Loucy (cell line): ENCODE results near the gene GPR15LG.
A peak's percentile ranks its signal among the peaks of the same experiment; 100 is the strongest.

Source experiments
- H2AFZ ChIP-seq: fragments of 200-600 bp; sonication (generic); 2 replicates; pipeline ENCODE4 v1.6.0; 2016; ENCODE audit warnings: antibody characterized with exemption, mild to moderate bottlenecking, low read length, moderate library complexity
- H3F3A ChIP-seq: fragments of 200-600 bp; 2 replicates; pipeline ENCODE4 v1.6.0; 2016; ENCODE audit warnings: antibody characterized with exemption, low read depth, mild to moderate bottlenecking
- H3K27me3 ChIP-seq: fragments of 200-600 bp; sonication (generic); 2 replicates; pipeline ENCODE4 v1.6.1; 2014; ENCODE audit warnings: low read length, mild to moderate bottlenecking; ENCODE audit not compliant: insufficient read depth, poor library complexity, severe bottlenecking
- H3K36me3 ChIP-seq: fragments of 200-600 bp; sonication (generic); 2 replicates; pipeline ENCODE4 v1.6.1; 2016; ENCODE audit warnings: low read length; ENCODE audit not compliant: insufficient read depth
- H3K4me1 ChIP-seq: fragments of 200-600 bp; sonication (generic); 2 replicates; pipeline ENCODE4 v1.5.1; 2014; ENCODE audit warnings: low read length, mild to moderate bottlenecking; ENCODE audit not compliant: insufficient read depth, poor library complexity, severe bottlenecking
- H3K4me2 ChIP-seq: fragments of 200-600 bp; sonication (generic); 2 replicates; pipeline ENCODE4 v1.6.0; 2014; ENCODE audit warnings: antibody characterized with exemption, low read length, low read depth, mild to moderate bottlenecking; ENCODE audit not compliant: poor library complexity, severe bottlenecking
- H3K4me3 ChIP-seq: fragments of 200-600 bp; sonication (generic); 2 replicates; pipeline ENCODE4 v1.5.1; 2014; ENCODE audit warnings: low read length, mild to moderate bottlenecking, mixed read lengths; ENCODE audit not compliant: poor library complexity, severe bottlenecking
- H3K79me2 ChIP-seq: fragments of 200-600 bp; sonication (generic); 2 replicates; pipeline ENCODE4 v1.6.1; 2014; ENCODE audit warnings: low read length; ENCODE audit not compliant: insufficient read depth
- H3K9ac ChIP-seq: fragments of 200-600 bp; sonication (generic); 2 replicates; pipeline ENCODE4 v1.6.0; 2014; ENCODE audit warnings: mild to moderate bottlenecking, low read depth, low read length, moderate library complexity; ENCODE audit not compliant: poor library complexity, severe bottlenecking
- H3K9me2 ChIP-seq: fragments of 200-600 bp; sonication (generic); replicated peaks from 2 replicates; pipeline ENCODE4 v1.6.1; 2016; ENCODE audit warnings: low read depth, low read length, mixed read lengths
- H3K9me3 ChIP-seq: fragments of 200-600 bp; sonication (generic); 2 replicates; pipeline ENCODE4 v1.6.1; 2014; ENCODE audit warnings: mild to moderate bottlenecking, antibody characterized with exemption, low read length, low read depth; ENCODE audit not compliant: insufficient read depth
- H4K20me1 ChIP-seq: fragments of 200-600 bp; sonication (generic); 2 replicates; pipeline ENCODE4 v1.6.0; 2014; ENCODE audit warnings: antibody characterized with exemption, low read length, mild to moderate bottlenecking; ENCODE audit not compliant: insufficient read depth, poor library complexity, severe bottlenecking
- CTCF ChIP-seq: fragments of 200-600 bp; sonication (generic); conservative IDR thresholded peaks from 2 replicates; pipeline ENCODE4 v1.5.1; 2014; ENCODE audit warnings: mild to moderate bottlenecking, antibody characterized with exemption, low read length
- EZH2phosphoT487 ChIP-seq: fragments of 200-600 bp; IDR thresholded peaks from 2 replicates; pipeline ENCODE4 v1.6.1; 2018; ENCODE audit warnings: antibody characterized with exemption, mild to moderate bottlenecking, moderate library complexity, borderline replicate concordance

The GPR15LG gene

GRCh38 chr10:84213076-84213475, 39.5 kb downstream of the GPR15LG start:
- H3K79me2 ChIP-seq, result no peaks in the 10 kb centered on the region
- no peak overlapping the region for H3K4me3 ChIP-seq
- no peak overlapping the region for H2AFZ ChIP-seq
- no peaks in the 10 kb centered on the region for H4K20me1 ChIP-seq
- H3K27me3 ChIP-seq, result no peaks in the 10 kb centered on the region
- no peaks in the 10 kb centered on the region for H3F3A ChIP-seq
- no peaks in the 10 kb centered on the region for H3K36me3 ChIP-seq
- no peak overlapping the region for H3K4me2 ChIP-seq
- H3K9me3 ChIP-seq, result no peaks in the 10 kb centered on the region
- no peaks in the 10 kb centered on the region for H3K9me2 ChIP-seq
- no peak for TF ChIP-seq CTCF
- no peak for TF ChIP-seq EZH2phosphoT487
- H3K4me1 ChIP-seq, result no peaks in the 10 kb centered on the region
- no peak overlapping the region for H3K9ac ChIP-seq

DNA sequence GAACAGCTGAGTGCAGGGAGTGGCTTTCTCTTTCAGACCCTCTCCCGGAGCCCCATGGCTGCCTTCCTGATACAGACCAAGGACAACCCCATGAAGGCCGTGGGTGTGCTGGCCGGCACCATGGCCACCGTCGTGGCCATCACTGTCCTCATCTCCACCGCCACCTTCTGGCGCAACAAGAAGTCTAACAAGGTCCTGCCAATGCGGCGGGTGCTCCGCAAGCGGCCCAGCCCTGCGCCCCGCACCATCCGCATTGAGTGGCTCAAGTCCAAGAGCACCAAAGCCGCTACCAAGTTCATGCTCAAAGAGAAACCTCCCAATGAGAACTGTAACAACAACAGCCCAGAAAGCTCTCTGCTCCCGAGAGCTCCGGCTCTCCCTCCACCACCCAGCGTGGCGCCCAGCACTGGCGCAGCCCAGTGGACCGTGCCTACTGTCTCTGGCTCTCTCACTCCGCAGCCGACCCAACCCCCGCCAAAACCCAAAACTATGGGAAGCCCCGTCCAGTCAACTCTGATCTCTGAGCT, 40.5 kb downstream of the GPR15LG start:
- no peak for TF ChIP-seq EZH2phosphoT487
- no peak for TF ChIP-seq CTCF
- H2AFZ ChIP-seq, result no peak overlapping the region
- H3K4me1 ChIP-seq, result no peaks in the 10 kb centered on the region
- H3K27me3 ChIP-seq, result no peaks in the 10 kb centered on the region
- no peak overlapping the region for H3K9ac ChIP-seq
- no peaks in the 10 kb centered on the region for H3K9me2 ChIP-seq
- H3K79me2 ChIP-seq, result no peaks in the 10 kb centered on the region
- no peak overlapping the region for H3K4me2 ChIP-seq
- H3K36me3 ChIP-seq, result no peaks in the 10 kb centered on the region
- no peaks in the 10 kb centered on the region for H4K20me1 ChIP-seq
- no peaks in the 10 kb centered on the region for H3F3A ChIP-seq
- no peak overlapping the region for H3K4me3 ChIP-seq
- H3K9me3 ChIP-seq, result no peaks in the 10 kb centered on the region

GRCh38 chr10:84214612-84215235, 41.1 kb downstream of the GPR15LG start:
- Histone ChIP-seq H3F3A (no peaks in the 10 kb centered on the region), H3K4me1 (no peaks in the 10 kb centered on the region), H4K20me1 (no peaks in the 10 kb centered on the region), H3K9me2 (no peaks in the 10 kb centered on the region), H2AFZ (no peak overlapping the region), H3K79me2 (no peaks in the 10 kb centered on the region), H3K4me2 (no peak overlapping the region), H3K9me3 (no peaks in the 10 kb centered on the region), H3K9ac (no peak overlapping the region), H3K36me3 (no peaks in the 10 kb centered on the region), H3K4me3 (no peak overlapping the region), H3K27me3 (no peaks in the 10 kb centered on the region)
- TF ChIP-seq CTCF (peak; percentile 58), EZH2phosphoT487 (no peak)
